Measurements from ENCODE around the gene SKIDA1. TPM values are rescaled to one million over a fixed set of nuclear protein-coding genes. Genes with fewer than 3 reads are reported as not detected.

The SKIDA1 gene
- total RNA-seq, 1 donor from 2014 or later = 3.0 TPM

- no peak for DNase-seq
Measured at GRCh38 chr10:21501731-21502347, 23.6 kb downstream of the SKIDA1 start.

- no peak for DNase-seq
Measured at GRCh38 chr10:21501091-21501490, 24.4 kb downstream of the SKIDA1 start.

GRCh38 chr10:21500578-21500910 lies 24.9 kb downstream of the SKIDA1 start:
- no peak for DNase-seq

- DNase-seq = peak; percentile 75
Measured at GRCh38 chr10:21499701-21500577, 25.5 kb downstream of the SKIDA1 start.

GRCh38 chr10:21498986-21499385 lies 26.5 kb downstream of the SKIDA1 start:
- DNase-seq = no peak

- DNase-seq = no peak
Measured at GRCh38 chr10:21498377-21498776, 27.1 kb downstream of the SKIDA1 start.

GRCh38 chr10:21497177-21497807 lies 28.2 kb downstream of the SKIDA1 start:
- peak; percentile 97 for DNase-seq

GRCh38 chr10:21496343-21497176 lies 28.9 kb downstream of the SKIDA1 start:
- DNase-seq = peak; percentile 82

- DNase-seq = peak; percentile 94
Measured at GRCh38 chr10:21495752-21496342, 29.6 kb downstream of the SKIDA1 start.

GRCh38 chr10:21495002-21495751 lies 30.3 kb downstream of the SKIDA1 start:
- DNase-seq = no peak

GRCh38 chr10:21494191-21495001 lies 31.1 kb downstream of the SKIDA1 start:
- DNase-seq = no peak

- DNase-seq = no peak
Measured at GRCh38 chr10:21493784-21494183, 31.7 kb downstream of the SKIDA1 start.

- no peak for DNase-seq
Measured at GRCh38 chr10:21492421-21492820, 33.1 kb downstream of the SKIDA1 start.

GRCh38 chr10:21490711-21491105 lies 34.8 kb downstream of the SKIDA1 start:
- no peak for DNase-seq

GRCh38 chr10:21490028-21490710 lies 35.3 kb downstream of the SKIDA1 start:
- DNase-seq = no peak

- DNase-seq = no peak
Measured at GRCh38 chr10:21488957-21489446, 36.5 kb downstream of the SKIDA1 start.

GRCh38 chr10:21488246-21488956 lies 37.1 kb downstream of the SKIDA1 start:
- no peak for DNase-seq

- no peak for DNase-seq
Measured at GRCh38 chr10:21487416-21488180, 37.9 kb downstream of the SKIDA1 start.

Measured in tongue (tissue), 2 donors.